OCI-LY3 (cell line): ENCODE data around the gene SLF2.

ENCODE experiments used
- H2AFZ ChIP-seq: fragments of 200-600, 300-600 bp; shearing (Covaris generic); 2 replicates; pipeline ENCODE4 v1.6.0; 2014; ENCODE audit warnings: antibody characterized with exemption, low read depth, low read length
- H3K27ac ChIP-seq: fragments of 200-600, 300-600 bp; sonication (generic); 2 replicates; pipeline ENCODE4 v1.5.1; 2014; ENCODE audit warnings: mild to moderate bottlenecking, low read length, moderate library complexity, mixed read lengths
- H3K27me3 ChIP-seq: fragments of 200-600, 300-600 bp; sonication (generic); 2 replicates; pipeline ENCODE4 v1.6.1; 2014; ENCODE audit warnings: low read depth, low read length, mixed read lengths
- H3K36me3 ChIP-seq: fragments of 200-600, 300-600 bp; sonication (generic); replicated peaks from 2 replicates; pipeline ENCODE3; 2014; ENCODE audit warnings: low read depth, low read length, mixed read lengths
- H3K4me1 ChIP-seq: fragments of 300-600, 200-600 bp; sonication (generic); 2 replicates; pipeline ENCODE4 v1.6.1; 2014; ENCODE audit warnings: low read length, mixed read lengths
- H3K4me2 ChIP-seq: fragments of 200-600, 300-600 bp; sonication (generic); 2 replicates; pipeline ENCODE4 v1.6.1; 2014; ENCODE audit warnings: low read length, mixed read lengths
- H3K4me3 ChIP-seq: fragments of 300-600, 200-600 bp; sonication (generic); 2 replicates; pipeline ENCODE4 v1.5.1; 2014; ENCODE audit warnings: antibody characterized with exemption, mild to moderate bottlenecking, low read length, moderate library complexity
- H3K79me2 ChIP-seq: fragments of 300-600, 200-600 bp; shearing (Covaris generic); 2 replicates; pipeline ENCODE4 v1.6.1; 2014; ENCODE audit warnings: mild to moderate bottlenecking, low read length, mixed read lengths
- H3K9ac ChIP-seq: fragments of 300-600, 200-600 bp; shearing (Covaris generic); 2 replicates; pipeline ENCODE4 v1.6.0; 2014; ENCODE audit warnings: mild to moderate bottlenecking, low read length, moderate library complexity
- H3K9me3 ChIP-seq: fragments of 200-600, 300-600 bp; shearing (Covaris generic); 2 replicates; pipeline ENCODE4 v1.6.1; 2014; ENCODE audit warnings: low read length, mixed read lengths; ENCODE audit not compliant: insufficient read depth
- H4K20me1 ChIP-seq: fragments of 200-600, 300-600 bp; sonication (generic); 2 replicates; pipeline ENCODE4 v1.6.1; 2016; ENCODE audit warnings: low read length, mixed read lengths; ENCODE audit not compliant: insufficient read depth
- EZH2phosphoT487 ChIP-seq: fragments of 200-600 bp; shearing (Covaris generic); IDR thresholded peaks from 2 replicates; pipeline ENCODE4 v1.6.1; 2018; ENCODE audit warnings: antibody characterized with exemption, mixed run types, low read depth
- TF ChIP-seq, protein P1 (sequence below): fragments of 200-600, 300-600 bp; sonication (generic); IDR thresholded peaks from 2 replicates; pipeline ENCODE4 v1.5.1; 2014; ENCODE audit warnings: antibody characterized with exemption, low read length, low read depth

The SLF2 gene

DNA sequence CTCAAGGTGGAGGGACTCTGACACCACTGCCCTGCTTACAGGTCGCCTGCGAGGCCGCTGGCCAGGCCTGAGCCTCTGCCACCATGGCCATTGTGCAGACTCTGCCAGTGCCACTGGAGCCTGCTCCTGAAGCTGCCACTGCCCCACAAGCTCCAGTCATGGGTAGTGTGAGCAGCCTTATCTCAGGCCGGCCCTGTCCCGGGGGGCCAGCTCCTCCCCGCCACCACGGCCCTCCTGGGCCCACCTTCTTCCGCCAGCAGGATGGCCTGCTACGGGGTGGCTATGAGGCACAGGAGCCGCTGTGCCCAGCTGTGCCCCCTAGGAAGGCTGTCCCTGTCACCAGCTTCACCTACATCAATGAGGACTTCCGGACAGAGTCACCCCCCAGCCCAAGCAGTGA lies 89.7 kb downstream of the SLF2 start:
- Histone ChIP-seq H3K4me2 (no peak overlapping the region), H2AFZ (no peak overlapping the region), H3K27ac (no peak overlapping the region), H3K9ac (no peak overlapping the region), H3K4me3 (no peak overlapping the region), H4K20me1 (no peaks in the 10 kb centered on the region), H3K36me3 (no peaks in the 10 kb centered on the region), H3K4me1 (peaks cover 7% of the 10 kb centered on the region), H3K79me2 (peaks cover 6% of the 10 kb centered on the region; the same call in 1 of the 2 replicates), H3K9me3 (no peaks in the 10 kb centered on the region), H3K27me3 (no peaks in the 10 kb centered on the region)
- no peak for TF ChIP-seq EZH2phosphoT487
- TF ChIP-seq, protein P1, sequence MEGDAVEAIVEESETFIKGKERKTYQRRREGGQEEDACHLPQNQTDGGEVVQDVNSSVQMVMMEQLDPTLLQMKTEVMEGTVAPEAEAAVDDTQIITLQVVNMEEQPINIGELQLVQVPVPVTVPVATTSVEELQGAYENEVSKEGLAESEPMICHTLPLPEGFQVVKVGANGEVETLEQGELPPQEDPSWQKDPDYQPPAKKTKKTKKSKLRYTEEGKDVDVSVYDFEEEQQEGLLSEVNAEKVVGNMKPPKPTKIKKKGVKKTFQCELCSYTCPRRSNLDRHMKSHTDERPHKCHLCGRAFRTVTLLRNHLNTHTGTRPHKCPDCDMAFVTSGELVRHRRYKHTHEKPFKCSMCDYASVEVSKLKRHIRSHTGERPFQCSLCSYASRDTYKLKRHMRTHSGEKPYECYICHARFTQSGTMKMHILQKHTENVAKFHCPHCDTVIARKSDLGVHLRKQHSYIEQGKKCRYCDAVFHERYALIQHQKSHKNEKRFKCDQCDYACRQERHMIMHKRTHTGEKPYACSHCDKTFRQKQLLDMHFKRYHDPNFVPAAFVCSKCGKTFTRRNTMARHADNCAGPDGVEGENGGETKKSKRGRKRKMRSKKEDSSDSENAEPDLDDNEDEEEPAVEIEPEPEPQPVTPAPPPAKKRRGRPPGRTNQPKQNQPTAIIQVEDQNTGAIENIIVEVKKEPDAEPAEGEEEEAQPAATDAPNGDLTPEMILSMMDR = no peak

DNA sequence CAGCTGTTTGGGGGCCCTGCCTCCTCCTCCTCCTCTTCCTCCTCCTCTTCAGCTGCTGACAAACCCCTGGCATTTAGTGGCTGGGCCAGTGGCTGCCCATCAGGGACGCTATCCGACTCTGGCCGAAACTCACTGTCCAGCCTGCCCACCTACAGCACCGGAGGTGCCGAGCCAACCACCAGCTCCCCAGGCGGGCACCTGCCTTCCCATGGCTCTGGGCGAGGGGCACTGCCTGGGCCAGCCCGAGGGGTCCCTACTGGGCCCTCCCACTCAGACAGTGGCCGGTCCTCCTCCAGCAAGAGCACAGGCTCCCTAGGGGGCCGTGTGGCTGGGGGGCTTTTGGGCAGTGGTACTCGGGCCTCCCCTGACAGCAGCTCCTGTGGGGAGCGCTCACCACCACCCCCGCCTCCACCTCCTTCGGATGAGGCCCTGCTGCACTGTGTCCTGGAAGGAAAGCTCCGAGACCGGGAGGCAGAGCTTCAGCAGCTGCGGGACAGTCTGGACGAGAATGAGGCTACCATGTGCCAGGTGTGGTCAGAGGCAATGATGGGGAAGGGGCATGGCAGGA lies 91.0 kb downstream of the SLF2 start:
- Histone ChIP-seq H2AFZ (no peak overlapping the region), H3K4me3 (no peak overlapping the region), H3K36me3 (no peaks in the 10 kb centered on the region), H3K79me2 (peaks cover 1% of the 10 kb centered on the region; the same call in 1 of the 2 replicates), H3K4me1 (peaks cover 2% of the 10 kb centered on the region), H3K9ac (no peak overlapping the region), H3K9me3 (no peaks in the 10 kb centered on the region), H3K4me2 (no peak overlapping the region), H3K27me3 (no peaks in the 10 kb centered on the region), H4K20me1 (no peaks in the 10 kb centered on the region), H3K27ac (no peak overlapping the region)
- TF ChIP-seq EZH2phosphoT487 = no peak
- TF ChIP-seq, protein P1 = no peak

DNA sequence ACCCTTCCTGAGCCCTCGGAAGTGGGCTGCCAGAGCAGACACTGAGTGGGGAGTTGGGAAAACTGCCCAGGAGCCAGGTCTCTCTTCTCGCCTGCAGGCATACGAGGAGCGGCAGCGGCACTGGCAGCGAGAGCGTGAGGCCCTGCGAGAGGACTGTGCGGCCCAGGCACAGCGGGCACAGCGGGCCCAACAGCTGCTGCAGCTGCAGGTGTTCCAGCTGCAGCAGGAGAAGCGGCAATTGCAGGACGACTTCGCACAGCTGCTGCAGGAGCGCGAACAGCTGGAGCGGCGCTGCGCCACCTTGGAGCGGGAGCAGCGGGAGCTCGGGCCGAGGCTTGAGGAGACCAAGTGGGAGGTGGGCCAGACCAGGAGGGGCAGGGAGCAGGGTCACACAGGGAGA lies 92.6 kb downstream of the SLF2 start:
- Histone ChIP-seq H3K36me3 (no peaks in the 10 kb centered on the region), H4K20me1 (no peaks in the 10 kb centered on the region), H3K4me1 (no peaks in the 10 kb centered on the region), H3K9ac (no peak overlapping the region), H3K79me2 (no peaks in the 10 kb centered on the region), H3K4me3 (no peak overlapping the region), H2AFZ (no peak overlapping the region), H3K4me2 (no peak overlapping the region), H3K27ac (no peak overlapping the region), H3K9me3 (no peaks in the 10 kb centered on the region), H3K27me3 (no peaks in the 10 kb centered on the region)
- TF ChIP-seq, protein P1 = no peak
- TF ChIP-seq EZH2phosphoT487 = no peak

DNA sequence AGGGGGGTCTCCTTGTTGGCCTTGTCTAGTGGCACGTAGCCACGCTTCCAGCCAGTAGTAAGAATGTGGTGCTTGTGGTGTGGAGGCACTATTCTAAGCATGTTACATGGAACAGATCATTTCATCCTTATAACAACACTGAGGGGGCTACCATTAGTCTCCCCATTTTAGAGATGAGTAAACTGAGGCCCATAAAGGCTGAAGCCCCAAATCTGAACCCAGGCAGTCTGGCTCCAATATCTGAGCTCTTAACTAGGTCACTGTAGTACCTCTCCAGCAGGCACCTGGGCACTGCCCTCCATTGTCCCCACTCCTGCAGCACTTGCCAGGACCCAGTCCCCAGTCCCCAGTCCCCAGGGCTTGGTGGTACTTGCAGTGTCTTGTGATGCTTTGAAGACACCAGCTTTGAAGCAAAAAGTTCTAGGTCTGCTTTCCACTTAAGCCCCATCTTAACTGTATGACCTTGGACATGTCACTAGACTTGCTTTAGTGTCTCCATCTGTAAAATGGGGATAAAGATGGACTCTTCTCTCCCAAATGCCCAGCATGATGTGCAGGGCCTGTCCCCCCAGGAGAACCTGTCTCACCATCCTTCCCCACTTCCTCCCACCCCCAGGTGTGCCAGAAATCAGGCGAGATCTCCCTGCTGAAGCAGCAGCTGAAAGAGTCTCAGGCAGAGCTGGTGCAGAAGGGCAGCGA lies 93.3 kb downstream of the SLF2 start:
- Histone ChIP-seq H3K27me3 (no peaks in the 10 kb centered on the region), H3K4me2 (no peak overlapping the region), H2AFZ (no peak overlapping the region), H3K4me1 (no peaks in the 10 kb centered on the region), H3K9me3 (no peaks in the 10 kb centered on the region), H3K9ac (no peak overlapping the region), H3K36me3 (no peaks in the 10 kb centered on the region), H4K20me1 (no peaks in the 10 kb centered on the region), H3K4me3 (no peak overlapping the region), H3K79me2 (no peaks in the 10 kb centered on the region), H3K27ac (no peak overlapping the region)
- no peak for TF ChIP-seq EZH2phosphoT487
- TF ChIP-seq, protein P1 = no peak
